Head of caudate nucleus (tissue), 42 donors: ENCODE results near the gene PLCB1.
"Not testable (repeated sequence)": the region's sequence is repeated elsewhere in the genome, so short reads cannot be mapped to it uniquely, and the experiment has no call there.

ENCODE experiments used
- DNase-seq, 42 donors: peaks; one replicate each; pipeline versions ENCODE4 v3.0.0 to v3.0.0-alpha.2; 2020 to 2021; ENCODE audit warnings: mixed read lengths in 7 of 42
- intact Hi-C: fragments of 100-400 bp; cut with DNase I; formaldehyde crosslinking; loops from one replicate; pipeline ENCODE4 v1.15.0; 2022

Gene PLCB1

GRCh38 chr20:8131598-8132483, at the start of gene PLCB1:
Gene PLCB1, plus strand, starts transcription at chr20:8132266. Its CDS starts 386 bp downstream, at chr20:8132652.
- intact Hi-C loops = loop anchor here (5.0 kb wide), 1 partner anchor 255 kb away; no protein-coding TSS in a partner anchor
- DNase-seq = peak; percentile 61 to 95 (median 88)

- no peak for DNase-seq
- intact Hi-C loops = no loop called here
Observed at GRCh38 chr20:8082989-8083388, 49.1 kb upstream of the PLCB1 start.

GRCh38 chr20:8089668-8090067, 42.4 kb upstream of the PLCB1 start:
- no peak for DNase-seq
- intact Hi-C loops = no loop called here

DNA sequence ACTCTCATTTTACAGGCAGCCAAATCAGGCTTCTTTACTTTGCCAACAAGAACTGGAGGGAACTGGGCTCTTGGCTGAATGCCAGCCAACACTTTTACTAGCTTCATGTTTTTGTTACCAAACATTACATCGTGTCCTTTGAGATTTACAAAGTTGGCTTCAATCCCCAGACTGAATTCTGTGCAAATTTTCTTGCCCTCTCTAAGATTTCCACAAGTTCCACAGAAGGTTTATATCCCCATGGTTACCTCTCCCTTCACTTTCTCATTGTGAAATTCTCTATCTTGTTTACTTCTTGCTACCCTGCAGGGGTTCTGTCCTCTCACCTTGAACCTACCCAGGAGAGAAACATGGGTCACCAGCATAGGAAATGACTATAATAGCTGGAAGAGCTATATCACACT, 37.6 kb upstream of the PLCB1 start:
- peak in 34 of 42 donors; percentile 4 to 79 (median 32) for DNase-seq
- intact Hi-C loops = no loop called here

DNA sequence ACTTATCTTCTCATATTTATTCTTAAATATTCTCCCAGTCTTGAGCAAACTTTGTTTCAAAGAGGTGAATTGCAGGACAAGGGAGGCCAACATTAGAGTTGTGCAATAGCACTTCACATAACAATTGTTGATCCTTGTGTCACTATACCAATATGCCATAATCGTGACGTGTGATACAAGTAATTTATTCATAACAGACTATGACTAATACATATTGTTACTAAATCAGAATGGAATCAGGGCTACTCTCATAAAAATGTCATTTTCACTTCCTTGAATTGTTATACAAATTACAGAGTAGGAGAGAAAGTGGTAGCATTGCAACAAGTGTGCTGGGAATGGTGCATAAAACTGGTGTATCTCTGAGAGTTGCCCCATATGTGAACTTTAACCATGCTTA, 37.2 kb upstream of the PLCB1 start:
- no peak for DNase-seq
- intact Hi-C loops = no loop called here

GRCh38 chr20:8095648-8096572, 36.2 kb upstream of the PLCB1 start:
- DNase-seq = no peak
- intact Hi-C loops = no loop called here

DNA sequence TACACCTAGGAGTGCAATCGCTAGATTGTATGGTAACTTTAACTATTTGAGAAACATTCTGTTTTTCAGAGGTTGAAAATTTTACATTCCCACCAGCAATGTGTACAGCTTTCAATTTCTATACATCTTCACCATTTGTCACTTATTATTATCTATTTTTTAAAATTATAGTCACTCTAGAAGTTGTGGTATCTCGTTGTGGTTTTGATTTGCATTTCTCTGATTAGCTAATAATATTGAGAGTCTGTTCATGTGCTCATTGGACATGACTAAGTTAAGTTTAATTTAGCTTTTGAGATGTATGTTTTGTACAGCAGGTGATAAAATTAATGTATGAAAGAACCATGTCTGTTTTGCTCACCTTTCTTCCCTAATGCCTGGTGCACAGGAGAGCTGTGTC, 34.8 kb upstream of the PLCB1 start:
- no peak for DNase-seq
- intact Hi-C loops = no loop called here

DNA sequence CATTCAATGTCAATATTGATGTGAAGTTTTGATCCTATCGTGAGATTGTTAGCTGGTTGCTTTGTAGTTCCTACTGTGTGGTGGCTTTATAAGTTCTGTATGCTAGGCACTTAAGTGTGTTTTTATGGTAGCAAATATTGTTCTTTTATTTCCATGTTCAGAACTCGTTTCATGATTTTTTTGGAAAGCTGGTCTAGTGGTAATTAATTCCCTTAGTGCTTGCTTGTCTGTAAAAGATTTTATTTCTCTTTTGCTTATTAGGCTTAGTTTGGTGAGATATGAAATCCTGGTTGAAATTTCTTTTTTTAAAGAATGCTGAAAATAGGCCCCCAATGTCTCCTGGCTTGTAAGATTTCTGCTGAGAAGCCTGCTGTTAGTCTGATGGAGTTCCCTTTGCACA, 27.8 kb upstream of the PLCB1 start:
- intact Hi-C loops = no loop called here
- DNase-seq = no peak

DNA sequence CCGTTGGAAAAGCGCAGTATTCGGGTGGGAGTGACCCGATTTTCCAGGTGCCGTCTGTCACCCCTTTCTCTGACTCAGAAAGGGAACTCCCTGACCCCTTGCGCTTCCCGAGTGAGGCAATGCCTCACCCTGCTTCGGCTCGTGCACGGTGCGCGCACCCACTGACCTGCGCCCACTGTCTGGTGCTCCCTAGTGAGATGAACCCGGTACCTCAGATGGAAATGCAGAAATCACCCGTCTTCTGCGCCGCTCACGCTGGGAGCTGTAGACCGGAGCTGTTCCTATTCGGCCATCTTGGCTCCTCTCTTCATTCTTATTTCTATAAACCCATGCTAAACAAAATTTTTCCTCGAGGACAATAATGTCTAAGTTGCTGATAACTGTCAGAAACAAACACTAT, 17.5 kb upstream of the PLCB1 start:
- DNase-seq, intact Hi-C loops: not testable (repeated sequence)

DNA sequence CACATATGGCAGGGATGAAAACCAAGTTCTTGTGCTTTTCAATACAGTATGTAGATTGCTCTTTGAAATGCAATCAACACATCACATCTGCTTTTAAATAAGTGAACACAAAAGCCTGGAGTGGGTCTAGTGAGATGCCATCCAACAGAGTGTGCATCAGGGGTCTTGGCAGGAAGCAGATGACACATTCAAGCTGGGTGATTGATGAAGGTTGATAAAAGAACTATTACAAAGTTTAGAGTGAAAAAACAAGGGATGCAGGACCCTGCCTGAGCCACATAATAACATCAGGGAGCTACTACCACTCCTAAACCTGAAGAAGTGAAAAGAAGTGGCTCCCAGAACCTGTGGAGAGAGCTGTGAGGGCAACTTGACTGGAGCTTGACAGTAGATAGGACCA, 16.6 kb upstream of the PLCB1 start:
- DNase-seq = no peak
- intact Hi-C loops = no loop called here

DNA sequence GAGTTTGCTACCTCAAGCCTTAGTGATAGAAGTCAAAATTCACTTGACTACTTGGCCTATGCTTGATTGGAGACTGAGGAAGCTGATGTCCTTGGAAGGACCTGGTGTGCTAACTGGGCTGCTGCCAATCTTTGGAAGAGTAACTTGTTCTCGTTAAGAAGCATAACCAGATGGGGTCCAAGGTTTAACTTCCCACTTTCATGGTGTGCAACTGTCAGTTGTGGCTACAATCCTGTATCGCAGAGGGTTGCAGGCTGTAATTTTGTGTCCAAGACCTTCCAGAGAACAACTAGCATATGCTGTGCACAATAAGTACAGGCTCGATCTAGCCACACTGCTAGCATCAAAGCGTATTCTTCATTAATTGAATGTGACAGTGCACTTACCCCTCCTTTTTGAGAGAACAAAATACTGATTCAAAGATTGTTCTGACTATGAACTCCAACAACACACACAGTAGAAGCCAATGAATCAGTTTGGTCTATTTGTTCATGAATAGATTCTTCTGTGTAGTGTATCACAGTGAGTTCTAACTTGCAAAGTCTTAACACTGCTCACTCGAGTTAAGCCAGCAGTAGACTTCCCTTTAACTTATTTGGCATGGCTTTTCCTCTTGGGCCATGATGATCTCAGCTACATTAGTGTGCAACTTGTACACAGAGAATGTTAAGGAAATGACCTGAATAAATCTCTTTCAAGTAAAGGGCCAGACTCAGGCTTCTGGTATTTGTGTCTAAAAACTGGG, 15.8 kb upstream of the PLCB1 start:
- intact Hi-C loops = no loop called here
- DNase-seq = no peak

DNA sequence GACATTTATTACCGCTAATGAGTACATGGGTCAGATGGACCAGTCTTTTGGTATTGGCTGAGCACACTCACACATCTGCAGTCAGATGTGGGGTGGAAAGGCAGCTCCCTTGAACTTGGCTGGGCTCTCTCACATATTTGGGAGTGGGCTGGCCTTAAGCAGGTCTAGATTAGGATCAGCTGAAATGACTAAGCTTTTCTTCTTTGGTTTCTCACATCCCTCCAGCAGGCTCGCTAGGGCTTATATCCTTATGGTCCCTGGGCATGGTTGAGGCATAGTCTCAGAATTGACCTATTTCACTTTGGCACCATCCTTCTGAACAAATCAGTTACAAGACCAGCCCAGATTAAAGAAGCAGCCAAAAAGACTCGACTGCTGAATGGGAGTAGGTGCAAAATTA, 14.4 kb upstream of the PLCB1 start:
- DNase-seq = no peak
- intact Hi-C loops = no loop called here

DNA sequence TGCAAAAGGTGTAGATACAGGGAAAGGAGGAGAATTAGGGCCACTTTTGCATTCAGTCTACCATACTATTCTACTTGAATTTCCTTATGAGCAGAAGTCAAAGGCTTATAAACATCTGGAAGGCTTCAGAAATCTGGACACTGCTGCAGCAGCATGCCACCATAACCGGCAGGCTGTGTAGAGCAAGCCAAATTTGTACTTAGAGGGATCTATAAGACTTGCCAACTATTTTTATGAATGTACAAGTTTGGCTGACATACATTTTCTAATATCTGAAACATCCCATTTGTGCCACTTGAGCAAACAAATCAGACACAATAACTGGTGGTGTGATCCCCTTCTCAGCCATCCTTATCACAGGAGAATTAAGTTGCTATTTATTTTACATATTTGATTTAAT, 14.0 kb upstream of the PLCB1 start:
- DNase-seq = no peak
- intact Hi-C loops = no loop called here

DNA sequence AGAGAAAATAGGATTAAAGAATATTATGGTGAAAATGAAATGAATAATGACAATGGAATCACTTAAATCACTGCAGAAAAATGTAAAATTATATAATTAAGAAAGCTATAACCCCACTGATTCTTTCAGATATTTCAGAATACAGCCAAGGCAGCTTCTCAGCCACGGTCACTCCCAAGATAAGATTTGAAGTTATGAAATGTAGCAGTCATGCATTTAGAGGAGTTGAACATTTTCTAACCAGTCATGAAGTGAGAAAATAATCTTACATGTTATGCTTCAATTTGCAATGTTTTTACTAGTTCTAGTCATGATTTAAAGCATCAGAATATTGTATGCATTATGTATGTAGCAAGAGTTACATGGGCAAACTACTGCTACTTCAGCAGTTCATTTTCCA, 13.3 kb upstream of the PLCB1 start:
- intact Hi-C loops = no loop called here
- no peak for DNase-seq

DNA sequence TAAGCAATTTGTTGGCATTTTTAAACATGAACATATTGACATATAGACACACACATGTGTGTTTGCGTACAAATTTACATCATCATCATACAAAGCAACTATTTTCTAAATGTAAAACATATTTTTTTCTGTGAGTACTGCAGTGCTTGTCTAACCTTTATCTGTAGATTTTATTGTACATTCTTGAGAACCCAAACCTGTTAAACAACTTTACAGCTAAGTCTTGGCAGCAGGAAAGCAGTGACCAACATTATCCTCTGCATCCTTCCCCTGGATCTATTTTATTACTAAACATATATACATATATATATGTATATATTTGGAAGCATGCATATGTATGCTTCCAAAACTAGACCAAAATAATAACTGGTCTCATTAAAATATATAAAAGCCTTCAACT, 10.4 kb upstream of the PLCB1 start:
- intact Hi-C loops = no loop called here
- no peak for DNase-seq

GRCh38 chr20:8124639-8125038, 7.4 kb upstream of the PLCB1 start:
- no peak for DNase-seq
- intact Hi-C loops = no loop called here

DNA sequence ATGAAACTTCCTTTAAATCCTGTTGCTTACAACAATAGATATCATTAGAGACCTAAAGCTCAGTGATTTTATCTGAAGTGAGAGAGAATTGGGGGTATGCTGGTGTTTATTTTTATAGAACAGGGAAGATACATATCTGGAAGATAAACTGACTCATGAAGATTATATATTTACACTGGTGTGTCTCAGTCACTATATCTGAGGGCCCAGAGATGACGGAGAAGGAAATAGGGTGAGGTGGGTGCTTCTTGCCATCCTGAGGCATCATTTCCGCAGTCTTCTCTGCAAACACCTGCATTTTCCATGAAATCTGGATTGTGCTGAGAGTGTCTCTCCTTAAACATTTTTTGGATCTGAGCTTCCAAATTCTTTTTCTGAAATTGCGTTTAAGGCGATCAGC, 5.9 kb upstream of the PLCB1 start:
- DNase-seq = no peak
- intact Hi-C loops = no loop called here

DNA sequence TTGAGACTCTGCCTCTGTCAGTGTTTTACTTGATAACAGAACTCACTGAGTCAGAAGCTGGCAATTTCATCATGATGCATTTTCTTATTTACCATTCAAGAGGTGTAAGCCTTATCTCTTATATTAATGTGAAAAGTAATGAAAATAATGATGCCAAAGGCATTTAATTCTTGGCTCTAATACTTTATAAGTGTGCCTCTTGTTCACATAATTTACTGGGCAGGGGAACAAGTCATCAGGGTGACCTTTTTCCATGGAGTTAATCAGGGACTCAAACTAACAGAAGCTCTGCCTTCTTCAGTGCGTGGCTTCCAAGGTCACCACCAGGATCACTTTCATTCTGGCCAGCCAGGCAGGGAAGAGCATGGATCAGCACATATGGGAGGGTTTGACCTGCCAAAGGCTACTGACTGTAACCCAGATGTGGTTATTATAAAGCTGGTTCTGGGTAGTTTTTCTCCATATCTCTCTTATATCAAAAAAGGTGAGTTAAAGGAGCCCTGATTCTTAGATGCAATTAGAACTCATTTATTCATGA, 5.2 kb upstream of the PLCB1 start:
- intact Hi-C loops = no loop called here
- DNase-seq = no peak

GRCh38 chr20:8127553-8128255, 4.4 kb upstream of the PLCB1 start:
- intact Hi-C loops = no loop called here

More at GRCh38 chr20:8127553-8128255, 4.4 kb upstream of the PLCB1 start:
- DNase-seq = no peak
